ENCODE data around the gene YWHAG. TPM values are rescaled to one million over a fixed set of nuclear protein-coding genes. Genes with fewer than 3 reads are reported as not detected.
"Not testable (repeated sequence)": the region's sequence is repeated elsewhere in the genome, so short reads cannot be mapped to it uniquely, and the experiment has no call there.

The YWHAG gene
- polyA plus RNA-seq, 3 donors: 119 to 134 (median 133) TPM

DNA sequence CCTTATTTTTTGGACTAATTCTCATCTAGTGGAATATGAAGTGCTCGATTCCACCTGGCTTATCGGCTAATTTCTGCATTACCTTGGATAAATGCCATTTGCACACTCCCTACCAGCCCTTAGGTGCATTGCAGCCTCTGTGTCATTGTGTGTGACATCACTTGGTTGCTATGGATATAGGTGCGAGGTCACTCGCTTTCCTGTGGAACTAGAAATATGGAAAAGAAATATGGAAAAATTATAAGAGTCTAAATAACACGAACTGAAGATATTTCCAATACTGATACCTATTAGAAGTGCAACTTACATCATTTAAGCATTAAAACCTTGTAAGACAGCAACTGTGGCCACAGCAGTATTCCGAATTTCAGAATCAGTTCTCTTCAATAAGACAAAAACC lies 2.0 kb downstream of the YWHAG start:
- no peak for DNase-seq (ENCODE audit: extremely low read depth in 1 of 11, low read depth in 9 of 11, low spot score in 4 of 11)

- DNase-seq (ENCODE audit: extremely low read depth in 1 of 11, low read depth in 9 of 11, low spot score in 4 of 11): no peak
Measured at GRCh38 chr7:76356115-76356514, 2.7 kb downstream of the YWHAG start.

DNA sequence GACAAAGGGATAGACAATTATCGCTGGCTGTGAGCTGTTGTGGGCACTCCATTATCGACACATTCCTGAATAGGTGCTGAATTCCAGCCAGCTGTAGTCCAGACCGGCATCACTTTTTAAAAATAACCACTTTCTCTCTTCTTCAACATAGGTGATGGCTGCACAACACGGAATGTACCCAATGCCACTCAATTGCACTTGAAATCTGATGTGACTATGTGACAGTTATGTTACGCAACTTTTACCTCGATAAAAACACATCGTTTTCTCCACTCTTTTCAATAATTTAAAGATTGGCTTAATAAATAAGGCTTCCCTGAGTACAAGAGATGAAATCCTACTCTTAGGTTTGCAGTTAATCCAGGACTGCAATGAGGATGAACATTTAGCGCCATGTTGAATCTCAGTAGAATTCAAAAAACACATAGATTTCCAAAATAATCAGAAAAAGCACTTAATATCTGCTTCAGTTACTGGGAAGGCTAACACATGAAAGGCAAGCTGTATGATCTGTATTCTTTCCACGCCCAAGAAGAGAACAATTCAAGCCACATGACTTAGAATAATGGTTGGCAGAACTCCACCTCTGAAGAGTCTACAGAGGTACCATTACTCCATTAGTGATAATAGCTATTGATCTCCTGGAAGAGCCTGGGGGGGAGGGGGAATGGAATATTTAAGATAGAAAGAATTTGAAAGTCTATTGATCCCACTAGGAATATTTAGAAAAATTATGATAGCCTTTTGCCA lies 3.6 kb downstream of the YWHAG start:
- DNase-seq (ENCODE audit: extremely low read depth in 1 of 11, low read depth in 9 of 11, low spot score in 4 of 11): no peak

DNA sequence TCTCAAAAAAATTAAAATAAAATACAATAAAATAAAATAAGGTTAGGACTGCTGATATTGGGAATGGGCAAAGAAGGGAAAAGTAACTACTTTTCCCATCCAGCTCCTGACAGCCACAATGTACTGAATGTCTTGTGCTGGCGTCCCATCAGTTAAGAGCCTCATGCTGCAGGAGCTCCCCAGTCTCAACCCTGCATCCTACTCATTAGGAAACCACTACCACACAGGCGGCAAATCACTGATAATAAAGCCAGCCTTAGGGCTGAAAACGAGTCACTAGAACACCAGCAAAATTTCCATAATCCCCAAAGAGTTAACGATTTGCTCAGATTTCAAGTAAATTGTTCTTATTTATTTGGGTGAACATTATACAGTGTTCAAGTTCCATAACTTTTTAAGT lies 4.3 kb downstream of the YWHAG start:
- no peak for DNase-seq (ENCODE audit: extremely low read depth in 1 of 11, low read depth in 9 of 11, low spot score in 4 of 11)

DNA sequence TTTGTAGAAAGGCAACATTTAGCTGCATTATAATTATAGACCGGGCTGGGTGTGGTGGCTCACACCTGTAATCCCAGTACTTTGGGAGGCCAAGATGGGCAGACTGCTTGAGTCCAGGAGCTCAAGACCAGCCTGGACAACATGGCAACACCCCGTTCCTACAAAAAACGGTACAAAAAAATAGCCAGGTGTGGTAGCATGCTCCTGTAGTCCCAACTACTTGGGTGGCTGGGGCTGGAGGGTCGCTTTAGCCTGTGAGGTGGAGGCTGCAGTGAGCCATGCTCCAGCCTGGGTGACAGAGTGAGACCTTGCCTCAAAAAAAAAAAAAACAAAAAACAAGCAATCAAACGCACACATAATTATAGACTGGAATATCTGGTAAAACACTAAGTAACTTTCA lies 5.0 kb downstream of the YWHAG start:
- DNase-seq (ENCODE audit: extremely low read depth in 1 of 11, low read depth in 9 of 11, low spot score in 4 of 11): no peak

DNA sequence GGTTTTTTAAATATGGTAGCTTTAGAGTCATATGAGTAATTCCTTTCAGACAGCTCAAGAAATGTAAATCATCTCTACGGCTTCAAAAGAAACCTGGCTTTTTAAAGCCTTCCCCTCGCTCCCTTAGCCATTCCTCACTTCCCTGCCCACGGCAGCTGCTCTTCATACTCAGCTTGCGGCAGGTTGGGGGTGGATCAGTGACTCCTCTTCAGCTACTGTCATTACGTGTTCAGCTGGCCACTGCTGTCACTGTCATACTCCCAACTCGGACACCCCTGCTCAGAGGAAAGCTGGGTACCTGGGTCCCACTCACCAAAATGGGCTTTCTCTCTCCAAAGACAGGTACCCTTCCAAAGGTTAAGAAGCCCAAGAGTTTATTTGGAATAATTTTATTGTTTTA lies 6.6 kb downstream of the YWHAG start:
- no peak for DNase-seq (ENCODE audit: extremely low read depth in 1 of 11, low read depth in 9 of 11, low spot score in 4 of 11)

DNA sequence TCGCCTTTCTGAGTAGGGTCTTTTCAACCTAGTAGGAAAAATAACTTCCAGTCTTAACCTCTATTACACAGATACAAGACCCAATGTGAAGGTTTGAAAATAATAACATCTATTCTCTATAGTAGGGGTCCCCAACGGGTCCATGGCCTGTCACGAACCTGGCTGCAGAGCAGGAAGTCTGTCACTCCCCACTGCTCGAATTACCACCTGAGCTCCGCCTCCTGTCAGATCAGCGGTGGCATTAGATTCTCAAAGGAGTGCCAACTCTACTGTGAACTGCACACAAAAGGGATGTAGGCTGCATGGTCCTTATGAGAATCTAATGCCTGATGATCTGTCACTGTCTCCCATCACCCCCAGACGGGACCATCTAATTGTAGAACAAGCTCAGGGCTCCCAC lies 7.4 kb downstream of the YWHAG start:
- no peak for DNase-seq (ENCODE audit: extremely low read depth in 1 of 11, low read depth in 9 of 11, low spot score in 4 of 11)

- DNase-seq (ENCODE audit: extremely low read depth in 1 of 11, low read depth in 9 of 11, low spot score in 4 of 11): no peak
Measured at GRCh38 chr7:76349313-76349885, 9.4 kb downstream of the YWHAG start.

GRCh38 chr7:76347710-76348109 lies 11.1 kb downstream of the YWHAG start:
- no peak for DNase-seq (ENCODE audit: extremely low read depth in 1 of 11, low read depth in 9 of 11, low spot score in 4 of 11)

- DNase-seq (ENCODE audit: extremely low read depth in 1 of 11, low read depth in 9 of 11, low spot score in 4 of 11): no peak
Measured at GRCh38 chr7:76346778-76347177, 12.0 kb downstream of the YWHAG start.

DNA sequence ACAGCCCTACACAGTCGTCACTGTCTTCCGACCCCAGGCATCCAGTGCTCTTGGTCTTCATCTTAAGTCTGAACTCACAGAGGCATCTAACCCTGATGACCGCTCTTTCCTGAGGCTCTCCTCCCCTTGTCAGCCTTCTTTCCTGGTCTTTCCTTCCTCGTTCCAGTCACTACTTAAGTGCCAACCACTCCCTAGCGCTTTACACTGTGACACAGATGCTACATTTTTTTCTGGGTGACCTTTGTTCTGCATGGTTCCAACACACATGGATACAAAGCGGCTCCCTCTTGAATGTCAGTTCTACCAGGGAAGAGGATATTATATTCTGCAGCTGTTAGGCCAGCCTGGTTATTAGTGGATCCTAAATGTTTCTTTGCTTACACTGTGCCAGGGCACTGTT lies 12.7 kb downstream of the YWHAG start:
- DNase-seq (ENCODE audit: extremely low read depth in 1 of 11, low read depth in 9 of 11, low spot score in 4 of 11): no peak

DNA sequence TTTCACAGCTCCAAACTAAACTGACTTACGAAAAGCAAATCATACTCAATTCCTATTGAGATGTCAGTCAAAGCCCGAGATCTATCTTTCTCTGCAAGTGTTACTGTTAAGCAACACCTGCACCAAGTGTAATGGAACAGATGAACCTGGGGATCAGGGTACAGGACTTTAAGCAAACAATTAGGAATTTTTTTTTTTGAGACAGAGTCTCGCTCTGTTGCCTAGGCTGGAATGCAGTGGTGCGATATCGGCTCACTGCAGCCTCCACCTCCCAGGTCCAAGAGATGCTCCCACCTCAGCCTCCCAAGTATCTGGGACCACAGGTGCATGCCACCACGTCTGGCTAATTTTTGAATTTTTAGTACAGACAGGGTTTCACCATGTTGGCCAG lies 14.9 kb downstream of the YWHAG start:
- DNase-seq (ENCODE audit: extremely low read depth in 1 of 11, low read depth in 9 of 11, low spot score in 4 of 11): no peak

DNA sequence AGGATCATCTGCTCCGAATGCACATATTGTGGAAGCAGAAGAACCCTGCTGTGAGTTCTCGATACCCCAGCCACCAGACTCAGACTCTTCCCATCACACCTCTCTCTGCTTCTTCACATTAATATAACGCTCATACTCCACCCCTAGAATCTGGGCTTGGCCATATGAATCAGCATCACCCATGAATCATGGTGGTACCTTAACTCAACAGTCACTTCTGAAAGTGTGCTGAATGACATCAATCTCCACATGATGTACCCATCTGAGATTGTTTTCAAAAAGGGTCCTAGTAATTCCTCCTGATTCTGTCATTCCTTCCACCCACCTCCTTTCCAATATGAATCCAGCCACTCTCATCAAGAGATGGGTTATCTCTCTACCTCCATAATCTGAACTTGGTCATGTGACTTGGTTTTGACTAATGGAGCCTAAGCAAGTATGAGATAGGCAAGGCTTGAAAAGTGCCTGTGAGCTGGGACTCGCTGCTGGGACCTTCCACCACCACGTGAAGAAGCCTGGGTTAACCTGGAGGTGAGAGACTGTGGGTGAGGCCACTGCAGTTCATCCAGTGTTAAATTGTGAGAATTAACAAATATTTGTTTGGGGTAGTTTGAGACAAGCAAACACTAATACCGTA lies 15.4 kb downstream of the YWHAG start:
- no peak for DNase-seq (ENCODE audit: extremely low read depth in 1 of 11, low read depth in 9 of 11, low spot score in 4 of 11)

DNA sequence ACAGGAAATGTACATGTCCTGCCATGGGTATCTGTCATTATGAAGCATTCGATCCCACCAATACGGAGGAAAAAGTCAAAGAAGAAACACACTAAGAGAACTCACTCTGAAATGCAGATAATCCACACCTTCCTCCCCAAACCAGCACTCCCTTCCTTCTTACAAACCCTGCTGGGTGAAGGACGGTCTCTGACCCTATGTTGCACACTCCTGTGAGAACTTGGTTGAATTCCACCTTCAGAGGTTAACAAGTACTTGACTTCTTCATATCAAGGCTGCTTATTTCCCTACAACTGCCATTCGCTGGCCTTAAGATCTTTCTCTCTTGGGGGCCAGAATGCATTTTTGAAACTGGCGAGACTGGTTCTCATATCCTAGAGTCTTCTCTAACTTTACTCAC lies 16.6 kb downstream of the YWHAG start:
- no peak for DNase-seq (ENCODE audit: extremely low read depth in 1 of 11, low read depth in 9 of 11, low spot score in 4 of 11)

DNA sequence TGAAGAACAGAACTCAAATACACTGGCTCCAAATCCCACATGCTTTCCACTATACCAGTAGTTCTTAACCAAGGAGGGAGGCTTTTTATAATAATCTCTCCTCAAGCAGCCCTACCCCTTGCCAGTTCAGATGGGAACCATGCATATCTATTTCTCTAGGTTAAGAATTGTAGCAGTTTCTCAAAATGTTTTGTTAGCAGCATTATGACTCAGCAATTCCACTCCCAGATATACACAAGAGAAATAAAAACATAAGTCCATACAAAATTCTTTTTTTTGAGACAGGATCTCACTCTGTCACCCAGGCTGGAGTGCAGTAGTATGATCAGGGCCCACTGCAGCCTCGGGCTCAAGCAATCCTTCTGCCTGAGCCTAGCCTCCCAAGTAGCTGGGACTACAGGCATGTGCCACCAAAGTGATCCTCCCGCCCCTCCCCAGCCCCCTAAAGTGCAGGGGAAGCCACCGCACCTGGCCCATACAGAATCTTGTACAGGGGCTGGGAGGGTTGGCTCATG lies 18.1 kb downstream of the YWHAG start:
- DNase-seq (ENCODE audit: extremely low read depth in 1 of 11, low read depth in 9 of 11, low spot score in 4 of 11): no peak

DNA sequence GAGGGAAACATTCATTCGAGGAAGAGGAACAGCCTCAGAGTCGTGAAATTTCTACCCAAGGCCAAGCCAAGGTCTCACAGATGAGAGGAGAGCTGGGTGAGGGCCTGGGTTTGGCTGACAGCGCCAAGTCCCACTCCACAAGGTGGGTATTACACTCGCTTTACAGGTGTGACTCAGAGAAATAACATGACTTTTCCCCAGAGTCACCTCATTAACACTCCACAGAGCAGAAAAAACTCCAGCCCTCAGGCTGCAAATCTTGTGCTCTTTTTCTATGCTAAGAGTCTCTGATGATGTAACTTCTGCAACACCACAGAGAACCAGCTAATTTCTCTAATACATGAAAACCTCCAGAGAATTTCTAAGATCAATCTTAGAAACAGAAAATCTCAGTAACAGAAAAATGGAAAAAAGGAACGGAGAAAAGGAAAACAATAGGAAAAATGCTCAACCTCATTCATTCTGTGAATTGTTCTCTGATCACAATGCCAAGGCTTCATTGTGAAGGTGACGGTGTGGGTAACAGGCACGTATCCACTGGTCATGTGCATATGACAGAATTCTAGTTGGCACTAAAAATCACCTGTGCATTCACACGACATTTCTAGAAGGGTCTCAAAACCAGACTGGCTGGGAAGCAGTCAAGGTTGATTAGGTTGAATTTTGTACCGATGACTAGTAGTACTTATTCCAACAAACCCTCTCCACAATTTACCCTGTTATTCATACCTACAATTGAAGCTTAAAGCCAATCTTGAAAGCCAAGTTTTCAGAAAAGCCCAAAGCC lies 20.3 kb downstream of the YWHAG start:
- no peak for DNase-seq (ENCODE audit: extremely low read depth in 1 of 11, low read depth in 9 of 11, low spot score in 4 of 11)

DNA sequence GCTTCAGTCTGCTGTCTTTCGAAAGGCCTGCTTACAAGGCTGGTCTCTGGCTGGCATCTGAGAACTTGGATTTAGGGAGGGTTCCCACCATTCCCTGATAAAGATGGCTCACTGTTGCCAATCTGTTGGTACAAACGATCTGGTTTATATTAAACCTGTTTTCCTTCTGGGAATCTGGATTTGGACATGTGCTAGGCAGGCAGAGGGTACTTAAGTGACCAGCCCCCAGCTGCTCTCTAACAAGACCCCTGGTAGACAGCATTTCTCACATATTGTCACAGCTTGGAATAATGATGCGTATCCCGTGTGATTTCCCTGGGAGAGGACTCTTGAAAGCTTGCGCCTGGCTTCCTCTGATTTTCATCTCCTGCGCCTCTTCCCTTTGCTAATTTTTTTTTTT lies 21.6 kb downstream of the YWHAG start:
- no peak for DNase-seq (ENCODE audit: extremely low read depth in 1 of 11, low read depth in 9 of 11, low spot score in 4 of 11)

DNA sequence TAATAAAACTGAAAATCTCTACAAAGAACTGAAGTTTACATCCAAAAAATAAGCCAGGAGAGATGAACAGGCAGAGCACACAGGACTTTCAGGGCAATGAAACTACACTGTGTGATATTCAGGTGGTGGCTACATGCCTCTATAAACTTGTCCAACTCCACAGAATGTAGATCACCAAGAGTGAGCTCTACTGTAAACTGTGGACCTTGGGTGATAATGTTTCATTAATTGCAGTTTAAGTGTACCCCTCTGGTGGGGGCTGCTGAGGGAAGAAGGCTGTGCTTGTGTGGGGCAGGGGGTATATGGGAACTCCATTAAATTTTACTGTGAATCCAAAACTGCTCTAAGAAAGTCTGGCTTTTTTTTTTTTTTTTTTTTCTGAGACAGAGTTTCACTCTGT lies 22.7 kb downstream of the YWHAG start:
- DNase-seq (ENCODE audit: extremely low read depth in 1 of 11, low read depth in 9 of 11, low spot score in 4 of 11): no peak

- not testable (repeated sequence) for DNase-seq (ENCODE audit: extremely low read depth in 1 of 11, low read depth in 9 of 11, low spot score in 4 of 11)
Measured at GRCh38 chr7:76335417-76335816, 23.4 kb downstream of the YWHAG start.

All from renal cortex interstitium (tissue), 11 donors.